ENCODE results near the gene SNAI3. TPM values are rescaled to one million over a fixed set of nuclear protein-coding genes. Genes with fewer than 3 reads are reported as not detected.
A peak's percentile ranks its signal among the peaks of the same experiment; 100 is the strongest.

SNAI3 gene
- total and polyA plus RNA-seq, 2 of the 8 experiments (the other 6 are each of a cell fraction or from before 2014, with no cell fraction given) = 8.5 to 13.3 TPM

- Histone ChIP-seq H4K20me1 (replicated peaks in 1 of 2; ENCODE audit: control insufficient read depth in 1 of 2, insufficient read depth in 2 of 2, low read length in 2 of 2) (peaks cover 0 to 1% of the 10 kb centered on the region in 2 experiments), H3K27me3 (replicated peaks in 1 of 4; ENCODE audit: control insufficient read depth in 3 of 4, extremely low read depth in 1 of 4, insufficient read depth in 3 of 4, low read length in 3 of 4) (peaks cover 0 to 11% (median 9%) of the 10 kb centered on the region in 4 experiments; a peak in 3 of 7 replicates), H4K5ac (ENCODE audit: insufficient read length, low read depth, low read length) (no peak overlapping the region), H3K18ac (ENCODE audit: extremely low read depth, low read length) (no peak overlapping the region), H2AFZ (ENCODE audit: low read length) (no peak overlapping the region), H3K79me1 (ENCODE audit: low read depth, low read length) (no peaks in the 10 kb centered on the region), H3K4ac (replicated peaks; ENCODE audit: insufficient read length, low read depth, low read length) (peak overlapping the region; percentile 83), H2BK20ac (ENCODE audit: low read length) (no peak overlapping the region), H2BK15ac (ENCODE audit: low read length) (peak overlapping the region; percentile 1; the same call in 1 of the 2 replicates), H2BK120ac (replicated peaks; ENCODE audit: low read depth, low read length) (no peak overlapping the region), H2BK5ac (ENCODE audit: low read depth, low read length) (no peak overlapping the region), H4K91ac (replicated peaks; ENCODE audit: insufficient read length, low read length) (no peak overlapping the region), H2AK5ac (ENCODE audit: low read depth, low read length) (no peak overlapping the region), H3K9ac (replicated peaks in 1 of 4; ENCODE audit: extremely low read depth in 1 of 4, low read depth in 3 of 4, low read length in 3 of 4) (no peak overlapping the region; a peak in 2 of 7 replicates), H3K9me3 (ENCODE audit: insufficient read depth in 2 of 2, low read depth in 1 of 2, low read length in 1 of 2) (no peaks in the 10 kb centered on the region), H3K4me3 (ENCODE audit: extremely low read depth in 1 of 4, insufficient read depth in 2 of 4, low read depth in 3 of 4, low read length in 4 of 4) (no peak overlapping the region), H3K56ac (replicated peaks; ENCODE audit: insufficient read length, low read depth, low read length) (no peak overlapping the region), H3K27ac (ENCODE audit: low read depth, low read length) (no peak overlapping the region), H3K4me2 (ENCODE audit: insufficient read depth in 1 of 2, low read depth in 2 of 2, low read length in 2 of 2) (no peak overlapping the region), H3K14ac (ENCODE audit: insufficient read length) (no peak overlapping the region), H2BK12ac (ENCODE audit: low read depth, low read length) (peak overlapping the region; percentile 55; the same call in 1 of the 2 replicates), H4K8ac (ENCODE audit: extremely low read depth, insufficient read depth, low read length) (no peak overlapping the region), H3K23me2 (ENCODE audit: low read depth, low read length) (peaks cover 8% of the 10 kb centered on the region; the same call in 1 of the 2 replicates), H3K4me1 (replicated peaks in 1 of 4; ENCODE audit: control insufficient read depth in 3 of 4, insufficient read depth in 4 of 4, low read length in 3 of 4) (peaks cover 0 to 5% (median 4%) of the 10 kb centered on the region in 4 experiments; a peak in 6 of 7 replicates), H3K36me3 (ENCODE audit: control insufficient read depth in 2 of 4, insufficient read depth in 4 of 4, low read length in 3 of 4) (no peaks in the 10 kb centered on the region), H3K23ac (ENCODE audit: insufficient read length) (no peak overlapping the region), H3K79me2 (ENCODE audit: control insufficient read depth in 1 of 2, insufficient read depth in 2 of 2, low read length in 2 of 2) (no peaks in the 10 kb centered on the region)
- DNase-seq (ENCODE audit: low read depth in 1 of 2, low spot score in 2 of 2) = no peak
- TF ChIP-seq TEAD4 (IDR thresholded peaks at IDR 0.05; ENCODE audit: low read depth, low read length) (no peak), RAD21 (IDR thresholded peaks at IDR 0.05 in 1 of 2, conservative IDR thresholded peaks at IDR 0.05 in 1 of 2; ENCODE audit: low read depth in 2 of 2, low read length in 2 of 2) (no peak), GABPA (IDR thresholded peaks at IDR 0.05; ENCODE audit: borderline replicate concordance, insufficient read depth, low read length) (no peak), MAFK (IDR thresholded peaks at IDR 0.05; ENCODE audit: low read depth, low read length) (no peak), CHD1 (IDR thresholded peaks at IDR 0.05; ENCODE audit: low read depth, low read length) (no peak), POU5F1 (IDR thresholded peaks at IDR 0.05; ENCODE audit: low read depth, low read length) (no peak), KDM4A (IDR thresholded peaks at IDR 0.05; ENCODE audit: low read depth, low read length, severe bottlenecking) (no peak)
- ChIA-PET POLR2A (ENCODE audit: partially characterized antibody) (interaction anchor here (0.6 kb wide), 1 partner anchor 1013 kb away, joined by 3 read pairs; no protein-coding TSS in a partner anchor), CTCF (ENCODE audit: partially characterized antibody) (interaction anchor here (0.8 to 2.3 kb wide), 4 partner anchors 8 to 94 kb away, joined by 3 to 9 read pairs (median 4); no protein-coding TSS in a partner anchor)
- WGBS, 2 experiments (ENCODE audit: extremely low coverage in 1 of 2, insufficient coverage in 1 of 2, insufficient read length in 1 of 2, insufficient replicate concordance in 2 of 2, low coverage in 1 of 2, low lambda C conversion rate in 2 of 2, missing lambda C conversion rate in 1 of 2) = 82% methylated on average over 21 of the region's 21 CpGs; no CpG with 5 or more reads in 1 of the 2 experiments
- FAIRE-seq = no peak
These were observed 4.2 kb upstream of the SNAI3 start for GRCh38 chr16:88690341-88691128.

All from H1 (cell line).